ENCODE measurements around the gene NPB.

The NPB gene

GRCh38 chr17:81927653-81928543 lies 25.9 kb downstream of the NPB start, which contains the start of gene MAFG:
TSS of gene MAFG (minus strand) at chr17:81927735. CDS start at chr17:81923185, 4,550 bp downstream.
- peak; percentile 91 for DNase-seq

- no peak for DNase-seq
Measured at GRCh38 chr17:81928544-81929252, 26.7 kb downstream of the NPB start.

- no peak for DNase-seq
Measured at GRCh38 chr17:81929253-81930141, 27.5 kb downstream of the NPB start.

GRCh38 chr17:81930142-81931125 lies 28.4 kb downstream of the NPB start:
- DNase-seq = no peak

GRCh38 chr17:81931189-81931556 lies 29.1 kb downstream of the NPB start:
- DNase-seq = no peak

- DNase-seq = no peak
Measured at GRCh38 chr17:81931557-81932332, 29.7 kb downstream of the NPB start.

GRCh38 chr17:81932333-81932983 lies 30.4 kb downstream of the NPB start:
- no peak for DNase-seq

- DNase-seq = no peak
Measured at GRCh38 chr17:81933178-81933699, 31.2 kb downstream of the NPB start.

- DNase-seq = no peak
Measured at GRCh38 chr17:81934098-81934757, 32.2 kb downstream of the NPB start.

GRCh38 chr17:81934850-81935708 lies 33.0 kb downstream of the NPB start:
- DNase-seq = no peak

- DNase-seq = no peak
Measured at GRCh38 chr17:81935709-81936084, 33.7 kb downstream of the NPB start.

GRCh38 chr17:81939218-81939617 lies 37.2 kb downstream of the NPB start:
- DNase-seq = no peak

- DNase-seq = no peak
Measured at GRCh38 chr17:81939881-81940385, 37.9 kb downstream of the NPB start.

- DNase-seq = no peak
Measured at GRCh38 chr17:81940538-81941483, 38.8 kb downstream of the NPB start.

GRCh38 chr17:81941484-81942166 lies 39.6 kb downstream of the NPB start:
- no peak for DNase-seq

- no peak for DNase-seq
Measured at GRCh38 chr17:81942167-81942553, 40.1 kb downstream of the NPB start.

- no peak for DNase-seq
Measured at GRCh38 chr17:81944858-81945257, 42.8 kb downstream of the NPB start.

Data from CD4-positive, alpha-beta T cell treated with Interleukin-15 for 1 hour (primary cell).